Ishikawa (cell line): ENCODE measurements around the gene RASGRP1.

Experiments
- CEBPB ChIP-seq: IDR thresholded peaks from 2 replicates; pipeline ENCODE4 v1.6.1; 2012
- CREB1 ChIP-seq: IDR thresholded peaks from 2 replicates; pipeline ENCODE4 v1.6.1; 2012; ENCODE audit warnings: low read depth
- EGR1 ChIP-seq: IDR thresholded peaks from 2 replicates; pipeline ENCODE4 v1.6.1; 2012
- EP300 ChIP-seq: IDR thresholded peaks from 2 replicates; pipeline ENCODE4 v1.6.1; 2012; ENCODE audit warnings: borderline replicate concordance
- FOXM1 ChIP-seq: IDR thresholded peaks from 2 replicates; pipeline ENCODE4 v1.6.1; 2012; ENCODE audit warnings: low read depth, borderline replicate concordance
- NFIC ChIP-seq: IDR thresholded peaks from 2 replicates; pipeline ENCODE4 v1.6.1; 2012
- RAD21 ChIP-seq: IDR thresholded peaks from 2 replicates; pipeline ENCODE4 v1.6.1; 2012; ENCODE audit warnings: low read depth
- TAF1 ChIP-seq: IDR thresholded peaks from 2 replicates; pipeline ENCODE4 v1.6.1; 2012; ENCODE audit warnings: low read depth, mild to moderate bottlenecking
- TCF12 ChIP-seq: IDR thresholded peaks from 2 replicates; pipeline ENCODE4 v1.6.1; 2012; ENCODE audit warnings: low read depth
- TEAD4 ChIP-seq: IDR thresholded peaks from 2 replicates; pipeline ENCODE4 v1.6.1; 2012
- YY1 ChIP-seq: IDR thresholded peaks from 2 replicates; pipeline ENCODE4 v1.6.1; 2012; ENCODE audit warnings: low read depth
- ZBTB7A ChIP-seq: IDR thresholded peaks from 2 replicates; pipeline ENCODE4 v1.6.1; 2012; ENCODE audit warnings: low read depth
- TF ChIP-seq, protein P1 (sequence below): IDR thresholded peaks from 2 replicates; pipeline ENCODE4 v1.6.1; 2012
- TF ChIP-seq, protein P2 (sequence below): IDR thresholded peaks from 2 replicates; pipeline ENCODE4 v1.6.1; 2012
- TF ChIP-seq, protein P3 (sequence below): IDR thresholded peaks from 2 replicates; pipeline ENCODE4 v1.6.1; 2012; ENCODE audit warnings: low read depth, mild to moderate bottlenecking

Gene RASGRP1

DNA sequence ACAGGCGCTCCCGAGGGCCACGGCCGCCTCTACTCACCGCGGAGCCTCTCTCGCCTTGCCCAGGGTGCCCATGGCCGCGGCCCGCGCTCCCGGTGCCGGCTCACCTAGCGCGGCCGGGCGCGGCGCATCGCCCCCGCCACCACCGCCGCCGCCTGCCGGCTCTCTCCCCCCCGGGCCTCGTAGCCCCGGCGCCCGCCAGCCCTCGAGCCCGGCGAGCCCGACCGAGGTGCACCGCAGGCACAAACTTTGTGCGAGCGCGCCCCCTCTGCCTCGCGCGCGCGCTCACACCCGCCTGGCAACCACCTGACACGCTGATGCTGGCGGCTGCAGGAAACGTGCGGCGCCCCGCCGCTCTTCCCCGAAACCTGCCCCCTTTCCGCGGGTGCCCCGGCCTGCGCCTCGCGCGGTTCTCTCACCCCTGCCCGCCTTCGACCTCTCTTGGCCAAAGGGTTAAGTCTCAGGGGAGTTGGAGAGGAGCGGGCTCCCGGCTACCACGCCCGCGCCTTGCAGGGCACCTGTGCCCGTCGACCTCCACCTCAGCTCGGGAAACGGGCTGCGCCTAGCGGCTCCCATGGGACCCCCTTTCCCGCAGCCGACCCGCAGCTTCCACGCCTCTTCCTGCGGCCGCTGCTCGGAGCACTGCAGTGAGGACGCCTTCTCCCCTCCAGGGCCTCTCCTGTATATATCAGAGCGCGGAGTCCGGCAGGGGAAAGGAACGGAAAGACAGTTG is at the start of gene RASGRP1:
RASGRP1 (minus strand) TSS at position 258 of the 730 bp plus-strand sequence; CDS start at position 72, 186 bp downstream.
- TF ChIP-seq EGR1 (no peak), TAF1 (0 out of 2 replicates have a peak, but pooled peaks have one; percentile 15), CREB1 (no peak), FOXM1 (no peak), YY1 (no peak), EP300 (no peak), ZBTB7A (no peak), TEAD4 (no peak)
- TF ChIP-seq, protein P1, sequence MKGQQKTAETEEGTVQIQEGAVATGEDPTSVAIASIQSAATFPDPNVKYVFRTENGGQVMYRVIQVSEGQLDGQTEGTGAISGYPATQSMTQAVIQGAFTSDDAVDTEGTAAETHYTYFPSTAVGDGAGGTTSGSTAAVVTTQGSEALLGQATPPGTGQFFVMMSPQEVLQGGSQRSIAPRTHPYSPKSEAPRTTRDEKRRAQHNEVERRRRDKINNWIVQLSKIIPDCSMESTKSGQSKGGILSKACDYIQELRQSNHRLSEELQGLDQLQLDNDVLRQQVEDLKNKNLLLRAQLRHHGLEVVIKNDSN = peak; percentile 50
- TF ChIP-seq, protein P2, sequence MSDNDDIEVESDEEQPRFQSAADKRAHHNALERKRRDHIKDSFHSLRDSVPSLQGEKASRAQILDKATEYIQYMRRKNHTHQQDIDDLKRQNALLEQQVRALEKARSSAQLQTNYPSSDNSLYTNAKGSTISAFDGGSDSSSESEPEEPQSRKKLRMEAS = peak; percentile 61; the same call in 1 of the 2 replicates

DNA sequence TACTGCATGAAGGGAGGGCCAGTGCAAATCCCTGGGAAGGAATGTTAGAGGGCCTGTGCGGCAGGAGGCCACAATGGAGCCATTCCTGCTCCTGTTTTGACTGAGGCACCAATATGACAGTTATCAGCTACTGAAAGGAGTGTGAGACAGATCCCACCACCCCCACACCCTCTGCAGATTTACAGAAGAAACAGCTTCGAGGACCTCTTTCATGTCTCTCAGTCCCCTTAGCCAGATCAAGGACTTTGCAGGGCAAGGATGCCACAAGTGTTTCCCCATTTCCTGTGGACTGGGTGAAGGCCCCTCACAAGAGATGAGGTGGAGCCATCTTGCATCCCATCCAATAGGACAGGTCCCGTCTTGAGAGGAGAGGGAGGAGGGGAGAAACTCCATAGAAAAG is 48.5 kb upstream of the RASGRP1 start:
- TF ChIP-seq YY1 (no peak), TCF12 (no peak), EP300 (no peak), TEAD4 (no peak), ZBTB7A (no peak), EGR1 (no peak), FOXM1 (no peak), RAD21 (no peak), TAF1 (no peak), CEBPB (no peak), NFIC (no peak), CREB1 (no peak)
- TF ChIP-seq, protein P3, sequence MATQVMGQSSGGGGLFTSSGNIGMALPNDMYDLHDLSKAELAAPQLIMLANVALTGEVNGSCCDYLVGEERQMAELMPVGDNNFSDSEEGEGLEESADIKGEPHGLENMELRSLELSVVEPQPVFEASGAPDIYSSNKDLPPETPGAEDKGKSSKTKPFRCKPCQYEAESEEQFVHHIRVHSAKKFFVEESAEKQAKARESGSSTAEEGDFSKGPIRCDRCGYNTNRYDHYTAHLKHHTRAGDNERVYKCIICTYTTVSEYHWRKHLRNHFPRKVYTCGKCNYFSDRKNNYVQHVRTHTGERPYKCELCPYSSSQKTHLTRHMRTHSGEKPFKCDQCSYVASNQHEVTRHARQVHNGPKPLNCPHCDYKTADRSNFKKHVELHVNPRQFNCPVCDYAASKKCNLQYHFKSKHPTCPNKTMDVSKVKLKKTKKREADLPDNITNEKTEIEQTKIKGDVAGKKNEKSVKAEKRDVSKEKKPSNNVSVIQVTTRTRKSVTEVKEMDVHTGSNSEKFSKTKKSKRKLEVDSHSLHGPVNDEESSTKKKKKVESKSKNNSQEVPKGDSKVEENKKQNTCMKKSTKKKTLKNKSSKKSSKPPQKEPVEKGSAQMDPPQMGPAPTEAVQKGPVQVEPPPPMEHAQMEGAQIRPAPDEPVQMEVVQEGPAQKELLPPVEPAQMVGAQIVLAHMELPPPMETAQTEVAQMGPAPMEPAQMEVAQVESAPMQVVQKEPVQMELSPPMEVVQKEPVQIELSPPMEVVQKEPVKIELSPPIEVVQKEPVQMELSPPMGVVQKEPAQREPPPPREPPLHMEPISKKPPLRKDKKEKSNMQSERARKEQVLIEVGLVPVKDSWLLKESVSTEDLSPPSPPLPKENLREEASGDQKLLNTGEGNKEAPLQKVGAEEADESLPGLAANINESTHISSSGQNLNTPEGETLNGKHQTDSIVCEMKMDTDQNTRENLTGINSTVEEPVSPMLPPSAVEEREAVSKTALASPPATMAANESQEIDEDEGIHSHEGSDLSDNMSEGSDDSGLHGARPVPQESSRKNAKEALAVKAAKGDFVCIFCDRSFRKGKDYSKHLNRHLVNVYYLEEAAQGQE = no peak
- TF ChIP-seq, protein P2 = no peak
- TF ChIP-seq, protein P1 = no peak

DNA sequence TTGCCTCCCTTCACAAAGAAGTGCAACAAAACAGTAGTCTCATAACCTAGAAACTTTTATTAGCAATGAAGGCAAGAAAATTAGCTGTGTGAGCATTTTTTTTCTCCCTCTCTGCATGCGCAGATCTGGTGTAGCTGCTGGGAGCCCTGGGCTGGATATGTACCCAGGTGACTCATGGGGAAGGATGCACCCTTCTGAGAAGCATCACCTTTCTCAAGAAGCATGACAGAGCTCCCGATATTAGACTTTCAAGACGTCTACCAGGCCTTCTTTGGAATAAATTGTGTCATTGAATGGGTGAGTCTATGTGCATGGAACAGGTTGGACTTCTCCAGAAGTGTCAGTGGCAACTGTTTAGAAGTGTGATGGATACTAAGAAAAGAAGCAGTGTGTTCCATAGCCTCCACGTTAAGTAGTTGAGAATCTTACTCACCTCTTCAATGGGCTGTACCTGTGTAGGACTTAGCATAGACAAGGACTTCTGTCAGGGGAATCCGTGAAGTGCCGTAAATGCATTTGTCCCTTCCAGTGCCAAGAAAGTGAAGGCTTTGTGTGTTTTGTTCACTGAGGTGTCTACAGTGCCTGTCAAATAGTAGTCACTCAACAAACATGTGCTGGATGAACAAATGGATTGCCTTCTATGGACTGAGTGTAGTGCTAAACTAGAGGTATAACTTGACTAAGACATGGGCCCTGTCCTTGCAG is 47.7 kb upstream of the RASGRP1 start:
- TF ChIP-seq, protein P1 = no peak
- TF ChIP-seq CEBPB (no peak), TAF1 (no peak), YY1 (no peak), TCF12 (no peak), NFIC (no peak), ZBTB7A (no peak), RAD21 (no peak), TEAD4 (no peak), EP300 (no peak), FOXM1 (no peak), EGR1 (no peak), CREB1 (no peak)
- TF ChIP-seq, protein P2 = no peak
- TF ChIP-seq, protein P3 = no peak

DNA sequence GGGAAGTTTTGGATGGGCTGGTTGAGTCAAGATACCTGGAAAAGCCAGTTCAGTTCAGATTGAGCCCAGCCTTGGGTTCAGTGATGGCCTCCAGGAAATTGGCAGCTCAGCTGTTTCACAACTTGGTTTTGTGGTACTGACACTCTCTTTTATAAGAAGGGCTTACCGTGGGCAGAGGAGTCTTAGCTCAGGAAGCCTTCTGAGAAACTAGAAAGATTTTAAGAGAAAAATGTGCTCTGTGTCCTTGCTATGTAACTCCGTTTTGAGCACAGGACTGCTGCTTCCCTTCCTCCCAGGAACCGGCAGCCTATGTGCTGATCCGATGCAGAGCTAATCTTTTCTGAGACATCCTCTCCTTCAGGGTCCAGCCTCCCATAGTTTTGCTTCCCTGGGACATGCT is 46.6 kb upstream of the RASGRP1 start:
- TF ChIP-seq EGR1 (no peak), TEAD4 (no peak), EP300 (no peak), FOXM1 (no peak), YY1 (no peak), TCF12 (no peak), NFIC (no peak), RAD21 (no peak), CEBPB (no peak)
- TF ChIP-seq, protein P2 = no peak
- TF ChIP-seq, protein P1 = no peak
